NCI-H1105 (cell line): ENCODE results near the gene MN1.

Experiments used
- DNase-seq: peaks from one replicate; lab custom pipeline; 2025; lab: John Stamatoyannopoulos, UW

The MN1 gene

DNA sequence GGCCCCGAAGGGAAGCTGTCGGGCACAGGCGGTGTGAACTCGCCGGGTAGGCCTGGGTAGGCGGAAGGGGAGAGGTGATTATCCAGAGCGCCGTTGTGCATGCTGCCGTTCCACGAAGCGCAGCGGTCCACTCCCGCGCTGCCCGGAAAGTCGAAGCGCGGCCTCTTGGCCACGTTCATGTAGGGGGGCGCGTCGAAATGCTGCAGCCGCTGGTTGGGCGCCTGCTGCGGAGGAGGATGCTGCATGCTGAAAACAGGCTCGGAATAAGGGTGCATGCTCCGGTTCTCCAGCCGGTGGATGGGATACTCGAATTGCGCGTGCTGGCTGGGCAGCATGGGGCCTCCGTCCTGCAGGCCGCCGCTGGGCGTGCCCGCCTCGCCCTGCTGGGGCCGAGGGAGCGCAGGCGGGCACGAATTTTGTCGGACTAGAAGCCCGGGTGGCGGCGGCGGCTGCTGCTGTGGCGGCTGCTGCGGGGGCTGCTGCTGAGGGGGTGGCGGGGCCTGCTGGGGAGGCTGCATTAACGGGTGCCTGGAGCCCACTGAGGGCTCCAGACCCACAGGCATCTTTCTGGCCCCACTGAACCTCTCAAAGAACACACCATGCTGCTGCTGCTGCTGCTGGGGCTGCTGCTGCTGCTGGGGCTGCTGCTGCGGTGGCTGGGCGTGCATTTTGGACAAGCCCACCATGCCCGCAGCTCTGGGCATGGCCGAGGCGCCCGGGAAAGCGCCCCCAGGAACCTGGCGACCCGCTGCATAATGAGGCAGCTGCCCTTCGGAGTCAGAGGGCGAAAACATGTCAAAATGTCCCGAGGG lies 2.3 kb downstream of the MN1 start:
- DNase-seq = no peak

DNA sequence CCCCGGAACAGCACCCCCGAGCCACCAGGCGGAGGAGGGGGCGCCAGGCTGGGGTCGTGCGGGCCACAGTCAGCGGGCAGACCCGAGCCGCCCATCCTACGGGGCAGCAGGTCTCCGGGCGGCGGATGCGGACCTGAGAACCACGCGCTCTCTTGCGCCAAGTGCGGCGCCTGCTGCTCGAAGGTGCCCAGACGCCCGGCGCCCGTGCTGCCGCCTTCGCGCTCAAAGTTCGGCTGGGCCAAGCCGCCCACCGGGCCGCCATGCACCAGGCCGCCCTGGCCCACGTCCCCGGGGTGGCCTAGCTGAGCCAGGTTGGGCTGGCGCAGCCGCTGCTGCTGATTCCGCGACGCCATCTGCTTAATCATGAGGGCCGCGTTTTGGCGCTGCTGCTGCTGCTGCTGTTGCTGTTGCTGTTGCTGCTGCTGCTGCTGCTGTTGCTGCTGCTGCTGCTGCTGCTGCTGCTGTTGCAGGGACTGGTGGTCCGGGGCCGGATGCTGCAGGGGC lies 3.0 kb downstream of the MN1 start:
- DNase-seq = no peak

DNA sequence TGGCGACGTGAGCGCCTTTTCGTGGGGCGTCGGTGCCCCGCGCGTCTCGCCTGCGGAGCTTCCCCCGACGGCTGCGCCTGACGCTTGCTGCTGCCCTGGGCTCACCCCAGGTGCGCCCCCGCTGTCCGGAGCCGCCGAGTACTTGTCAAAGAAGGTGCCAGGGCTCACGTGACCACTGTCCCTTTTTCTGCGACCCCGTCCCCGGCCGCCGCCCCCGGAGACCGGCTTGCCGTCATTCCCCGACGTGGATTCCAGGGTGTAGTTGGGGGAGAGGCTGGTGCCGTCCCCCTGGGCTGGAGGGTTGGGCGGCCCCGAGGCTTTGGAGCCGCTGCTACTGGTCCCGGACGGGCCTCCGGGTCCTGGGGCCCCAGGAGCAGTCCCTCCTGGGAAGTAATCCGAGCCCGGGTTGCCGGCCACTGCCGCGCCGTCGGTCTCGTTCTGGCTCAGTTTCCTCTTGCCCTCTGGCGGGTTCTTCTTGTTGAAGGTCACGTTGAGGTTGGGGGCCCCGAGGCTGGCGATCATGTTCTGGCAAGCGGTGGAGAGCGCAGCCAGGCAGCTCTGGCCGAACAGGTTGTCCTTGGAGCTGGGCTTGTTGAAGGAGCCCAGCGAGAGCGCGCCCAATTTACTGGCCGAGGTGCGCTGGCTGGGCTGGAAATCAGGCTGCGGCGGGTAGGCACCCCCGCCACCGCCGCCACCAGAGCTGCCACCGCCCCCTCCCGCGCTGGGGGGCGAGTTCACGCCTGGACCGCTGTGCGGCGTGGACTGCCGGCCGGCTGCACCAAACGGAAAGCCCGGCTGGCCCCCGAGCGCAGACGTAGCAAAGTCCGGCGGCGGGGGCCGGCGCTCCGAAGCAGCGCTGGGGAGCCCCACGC lies 3.8 kb downstream of the MN1 start:
- DNase-seq = no peak

DNA sequence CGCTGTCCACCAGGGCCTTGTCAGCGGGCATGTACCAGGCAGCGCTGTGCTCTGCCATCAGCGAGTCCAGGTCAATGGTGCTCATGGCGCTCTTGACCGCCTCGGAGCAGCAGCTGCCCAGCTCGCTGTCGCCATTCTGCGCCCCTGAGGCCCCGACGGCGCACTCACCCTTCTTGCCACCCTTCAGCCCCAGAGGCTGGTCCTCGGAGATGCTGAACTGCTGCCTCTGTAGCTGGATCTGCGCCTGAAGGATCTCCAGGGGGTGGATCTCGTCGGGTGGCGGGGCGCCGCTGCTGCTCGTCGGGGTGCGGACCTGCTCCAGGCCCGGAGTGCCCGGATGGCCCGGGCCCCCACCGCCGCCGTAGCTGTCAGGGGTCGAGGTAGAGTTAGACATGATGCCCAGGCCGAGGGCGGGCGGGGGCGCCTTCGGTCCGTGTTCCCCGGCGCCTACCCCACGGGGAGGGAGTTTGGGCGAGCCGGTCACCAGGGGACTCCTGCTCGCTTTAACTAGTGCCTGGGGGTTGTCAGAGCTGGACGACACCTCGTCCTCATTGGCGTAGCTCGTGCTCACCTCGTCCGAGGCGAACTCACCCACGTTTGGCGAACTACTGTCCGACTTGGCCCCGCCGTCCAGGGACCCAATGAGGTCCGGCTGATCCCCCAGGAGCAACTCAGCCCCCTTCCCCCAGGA lies 4.6 kb downstream of the MN1 start:
- DNase-seq = no peak

DNA sequence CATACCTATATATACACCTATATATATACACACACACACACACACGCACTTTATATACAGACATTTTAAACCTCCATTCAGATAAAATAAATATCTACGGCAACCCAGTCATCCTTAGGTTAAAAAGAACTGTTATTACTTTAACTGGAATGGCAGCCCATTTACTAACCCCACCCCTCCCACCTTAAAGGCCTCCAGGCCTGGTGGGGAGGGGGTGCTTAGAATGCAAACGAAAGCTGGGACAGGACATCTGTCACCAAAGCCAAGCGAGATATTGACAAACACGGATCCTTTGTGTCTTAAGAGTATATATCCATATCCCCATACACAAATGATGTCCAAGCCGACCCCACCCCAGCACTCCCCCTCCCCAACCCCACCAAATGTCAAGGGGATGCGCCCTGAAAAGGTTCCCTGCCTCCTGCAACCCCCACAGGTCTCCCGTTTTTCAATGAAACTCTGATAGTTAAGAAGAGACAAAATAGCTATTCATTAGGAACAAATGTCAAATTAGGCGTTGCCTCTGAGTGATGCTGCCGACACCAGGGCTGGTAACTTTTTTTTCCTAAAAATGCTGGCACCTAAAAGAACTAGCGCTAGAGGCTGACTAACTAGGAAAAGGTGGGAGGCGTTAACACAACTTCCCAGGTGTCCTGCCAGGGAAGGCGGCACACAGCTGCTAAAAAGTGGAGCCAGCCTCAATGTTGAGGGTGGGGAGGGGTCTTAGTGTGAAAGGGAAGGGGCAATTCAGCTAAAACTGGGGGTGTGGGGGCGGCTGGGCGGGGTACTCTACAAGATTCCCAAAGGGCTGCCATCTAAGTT lies 5.6 kb downstream of the MN1 start:
- DNase-seq = no peak

DNA sequence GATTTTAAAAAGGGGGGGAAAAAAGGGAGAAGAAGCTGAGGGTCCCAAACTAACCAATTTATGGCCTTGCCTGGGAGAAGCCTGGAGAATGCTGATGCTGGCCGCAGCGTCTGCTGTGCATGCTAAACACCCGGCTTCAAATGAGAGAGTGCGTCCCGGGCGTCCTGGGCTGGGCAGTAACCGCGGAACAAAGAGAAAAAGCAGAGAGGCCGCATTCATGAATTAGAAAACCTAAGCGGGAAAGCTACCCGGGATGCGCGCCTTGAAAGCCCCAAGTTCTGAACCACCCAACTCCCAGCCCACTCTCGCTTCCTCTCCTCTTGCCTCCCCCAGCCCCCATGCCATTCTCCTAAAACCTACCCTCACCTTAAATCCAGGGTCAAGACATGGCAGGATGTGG lies 6.5 kb downstream of the MN1 start:
- no peak for DNase-seq

DNA sequence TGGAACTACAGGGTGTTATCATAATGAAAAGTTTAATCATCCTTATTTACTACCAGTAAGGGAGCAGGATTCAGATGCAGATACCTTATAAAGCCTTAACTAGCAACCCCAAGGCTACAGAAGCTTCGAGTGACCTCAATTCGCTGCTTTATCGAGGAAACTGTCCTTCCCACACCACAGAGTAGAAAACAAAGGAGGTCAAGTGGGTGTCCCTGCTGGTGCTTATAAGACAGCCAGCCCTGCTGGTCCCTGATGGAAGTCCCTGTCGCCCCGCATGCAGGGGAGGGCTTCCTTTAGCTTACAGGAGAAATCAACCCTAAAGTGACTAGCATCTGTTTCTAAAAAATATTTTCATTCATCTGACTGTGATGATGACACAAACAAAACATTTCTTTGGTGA lies 7.3 kb downstream of the MN1 start:
- no peak for DNase-seq

DNA sequence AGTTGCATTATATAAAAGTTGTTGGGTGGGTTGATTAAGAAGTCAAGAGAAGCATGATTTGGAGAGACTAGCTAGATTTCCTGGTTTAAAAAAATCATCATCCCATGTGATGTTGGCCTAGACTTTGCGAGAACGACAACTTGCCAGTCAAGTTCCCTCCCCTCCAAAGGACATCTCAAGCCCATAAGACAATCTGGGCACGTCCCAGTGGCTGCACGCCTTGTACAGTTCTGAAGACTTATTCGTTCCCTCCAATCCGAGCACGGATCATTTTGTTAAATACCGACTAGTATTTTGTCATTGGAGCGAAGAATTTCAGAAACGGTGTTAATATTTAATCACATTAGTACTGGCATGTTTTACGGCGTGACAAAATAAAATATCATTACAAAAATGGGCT lies 8.0 kb downstream of the MN1 start:
- no peak for DNase-seq

DNA sequence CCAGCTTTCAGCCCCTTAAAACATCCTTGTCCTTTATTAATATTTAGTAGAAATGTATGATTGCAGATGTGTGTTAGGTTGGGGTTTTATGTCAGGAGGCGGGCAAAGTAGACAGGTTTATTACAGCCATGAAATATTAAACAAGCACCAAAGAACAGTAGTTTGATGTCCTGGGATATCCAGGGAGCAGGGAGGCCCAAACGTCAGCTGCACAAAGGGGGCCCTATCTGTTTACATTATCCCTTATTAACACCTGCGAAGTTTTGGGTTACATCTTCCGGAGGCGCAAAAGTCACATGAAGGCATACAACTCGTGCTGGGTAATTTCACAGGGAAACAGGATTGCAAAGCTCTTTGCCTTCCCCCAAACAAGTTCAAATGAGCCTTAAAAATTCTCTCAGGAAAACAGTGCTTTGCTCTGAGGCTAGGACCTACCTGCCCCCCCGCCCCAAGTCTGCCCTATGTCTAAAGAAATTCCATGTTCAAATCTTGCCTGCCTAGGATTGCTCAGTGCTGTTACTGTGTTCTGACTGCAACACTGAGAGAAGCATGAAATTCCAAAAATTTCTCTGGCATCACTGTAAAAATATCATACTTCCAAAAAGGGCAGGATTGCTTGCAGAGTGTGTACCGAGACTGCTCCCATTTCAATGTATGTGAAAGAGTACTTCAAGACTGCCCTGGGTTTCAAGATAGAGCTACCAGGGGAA lies 8.9 kb downstream of the MN1 start:
- DNase-seq = no peak

DNA sequence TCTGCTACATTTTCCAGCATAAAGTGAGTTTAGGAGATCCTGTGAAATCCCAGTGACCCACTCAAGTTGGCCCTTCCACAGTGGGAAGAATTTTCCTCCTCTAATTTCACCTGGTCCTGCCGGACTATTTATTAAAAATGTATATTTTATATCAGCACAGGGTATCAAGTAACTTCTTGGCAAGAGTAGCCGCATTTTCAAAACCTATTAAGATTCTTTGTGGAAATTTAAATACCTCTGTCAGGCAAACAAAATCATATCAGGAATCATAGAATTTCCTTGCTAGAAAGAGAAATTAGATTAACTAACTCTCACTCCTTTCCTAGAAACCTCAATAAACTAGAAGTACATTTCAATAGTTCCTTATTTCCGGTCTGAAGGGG lies 9.7 kb downstream of the MN1 start:
- DNase-seq = no peak

DNA sequence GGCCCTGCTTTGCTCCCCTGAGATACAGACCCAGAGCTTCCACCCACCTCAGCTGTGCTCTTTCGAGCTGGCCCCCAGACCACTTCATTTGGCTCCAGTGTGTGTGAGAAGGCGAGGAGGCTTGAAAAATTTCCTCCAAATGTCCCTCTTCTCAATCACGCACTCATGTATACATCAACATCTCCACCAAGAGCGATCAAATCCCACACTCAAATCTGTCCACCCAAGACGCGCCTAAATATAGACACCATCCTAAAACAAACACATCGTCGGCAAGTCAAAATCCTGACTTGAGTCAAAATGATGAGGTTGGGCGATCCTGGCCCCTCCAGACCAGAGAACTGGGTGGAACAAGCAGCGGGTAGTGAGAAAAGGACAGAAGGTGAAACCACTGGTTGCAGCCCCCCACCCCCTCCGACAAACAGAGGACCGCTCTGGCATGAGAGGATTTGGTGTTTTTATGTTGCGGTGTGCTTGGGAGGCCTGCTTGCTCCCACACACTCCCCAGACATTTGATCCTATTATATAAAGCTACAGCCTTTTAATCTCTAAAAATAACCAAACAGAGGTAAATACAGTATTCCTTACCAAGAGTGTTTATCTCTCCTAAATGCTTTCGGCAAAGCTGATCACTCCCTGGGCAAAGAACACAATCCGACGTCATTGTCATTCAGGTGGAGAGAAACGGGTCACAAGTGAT lies 10.2 kb downstream of the MN1 start:
- DNase-seq = no peak

DNA sequence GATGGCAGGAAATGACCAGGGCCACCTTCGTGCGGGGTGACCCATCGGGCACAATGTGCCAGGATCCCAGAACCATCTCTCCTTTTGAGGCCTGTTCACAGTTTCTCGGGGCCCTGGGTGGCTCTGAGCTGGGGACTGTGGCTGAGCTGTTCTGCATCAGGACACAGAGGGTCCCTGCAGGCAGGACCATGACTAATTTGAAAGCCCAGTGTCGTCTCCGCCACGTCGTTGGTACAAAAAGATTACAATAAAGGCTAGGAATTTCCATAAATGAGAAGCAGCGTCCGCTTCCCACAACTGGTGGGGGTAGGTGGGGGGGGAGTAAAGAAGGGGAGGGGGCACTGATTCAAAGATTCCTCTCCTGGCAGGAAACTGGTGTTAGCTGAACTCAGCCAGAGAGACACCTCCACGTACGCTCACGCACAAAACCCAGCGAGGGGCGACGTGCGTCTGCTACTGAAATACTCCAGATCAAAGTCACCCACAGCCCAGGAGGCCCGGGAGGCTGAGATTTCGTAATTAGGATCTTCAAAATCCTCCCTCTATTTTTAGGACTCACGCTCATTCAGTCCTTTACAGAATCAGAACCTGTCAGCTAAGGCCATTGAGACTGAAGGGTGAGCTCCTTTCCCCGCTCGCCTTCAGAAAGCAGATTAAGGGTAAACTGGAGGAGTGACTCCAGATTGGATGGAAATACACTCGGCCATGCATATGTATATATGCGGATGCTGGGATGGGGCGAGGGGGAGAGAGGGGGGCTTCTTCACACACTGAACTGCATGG lies 11.0 kb downstream of the MN1 start:
- no peak for DNase-seq

DNA sequence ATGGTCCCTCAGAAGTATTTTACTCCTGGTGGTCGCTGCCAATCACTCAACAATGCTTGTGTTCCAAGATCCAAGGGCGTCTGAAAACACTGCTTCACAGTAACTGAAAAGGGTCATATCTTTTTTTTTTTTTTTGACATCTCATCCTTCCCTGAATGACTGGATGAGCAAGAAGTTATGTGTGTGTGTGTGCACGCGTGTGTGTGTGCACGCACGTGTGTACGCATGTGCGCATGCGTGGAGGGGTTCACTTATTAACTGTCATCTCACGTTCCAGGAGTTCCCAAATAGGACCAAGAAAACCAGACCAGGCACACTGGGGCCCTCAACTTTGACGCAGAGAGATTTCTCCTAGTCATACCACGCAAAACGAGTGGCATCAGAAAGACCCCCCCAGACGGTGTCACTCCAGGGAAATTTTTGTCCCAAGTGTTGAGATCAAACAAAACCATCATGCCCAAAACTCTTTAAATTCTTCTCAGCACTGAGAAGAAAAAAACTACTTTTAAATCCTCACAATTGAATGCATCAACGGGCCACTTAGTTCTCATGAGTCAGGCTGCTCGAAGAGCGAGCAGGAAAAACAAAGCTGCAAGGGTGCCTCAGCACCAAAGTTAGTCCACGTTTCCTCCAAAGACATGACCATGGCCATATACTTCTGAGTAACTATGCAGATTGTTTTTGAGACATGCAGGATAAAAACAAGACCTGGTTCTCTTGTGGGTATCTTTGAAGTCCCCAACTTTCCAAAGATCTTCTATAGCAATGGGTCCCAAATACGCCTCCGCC lies 12.9 kb downstream of the MN1 start:
- DNase-seq = no peak

DNA sequence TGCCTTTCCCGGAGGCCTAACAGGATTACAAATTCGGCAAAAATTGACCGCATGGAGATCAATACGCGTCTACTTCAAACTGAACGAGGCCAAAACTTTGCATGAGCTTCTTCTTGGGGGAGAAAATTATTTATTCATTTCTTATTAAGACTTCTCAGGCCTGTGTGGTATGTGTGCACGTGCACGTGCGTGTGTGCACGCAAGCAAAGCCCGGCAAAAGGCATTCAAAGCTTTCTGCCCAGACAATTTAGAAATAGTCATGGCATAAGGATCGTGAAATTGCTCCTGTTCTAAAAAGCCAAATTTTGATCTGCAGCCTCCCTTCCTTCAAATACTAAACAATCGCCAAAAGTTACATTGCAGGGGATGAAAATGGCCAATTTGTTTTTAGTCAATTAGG lies 14.6 kb downstream of the MN1 start:
- no peak for DNase-seq

DNA sequence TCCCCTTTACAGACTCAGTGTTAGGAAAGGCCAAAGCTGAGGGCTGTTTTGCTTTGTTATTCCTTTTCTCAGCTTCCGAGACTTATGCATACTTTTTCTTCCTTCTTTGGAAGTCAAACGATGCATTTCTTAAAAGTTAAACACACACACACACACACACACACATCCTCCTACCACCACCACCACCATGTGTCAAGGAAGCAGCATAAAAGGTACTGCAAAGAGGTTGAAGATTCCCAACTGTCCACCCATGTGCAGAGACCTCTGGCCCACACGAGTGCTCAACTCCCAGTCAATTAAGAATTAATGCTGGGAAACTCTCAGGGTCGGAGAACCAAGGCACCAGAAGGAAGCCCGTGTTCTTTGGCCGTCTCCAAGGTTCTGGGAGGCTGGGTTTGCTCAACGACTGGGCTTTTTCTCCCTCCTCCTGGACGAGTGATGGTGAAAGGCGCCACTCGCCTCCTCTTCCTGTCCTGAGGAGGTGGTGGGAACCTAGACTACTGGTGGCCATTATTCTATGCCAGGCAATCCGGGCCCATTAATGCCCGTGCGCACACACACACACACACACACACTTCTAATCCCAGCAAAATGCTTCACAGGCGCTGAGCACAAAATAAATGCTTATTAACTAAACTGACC lies 15.1 kb downstream of the MN1 start:
- DNase-seq = no peak

DNA sequence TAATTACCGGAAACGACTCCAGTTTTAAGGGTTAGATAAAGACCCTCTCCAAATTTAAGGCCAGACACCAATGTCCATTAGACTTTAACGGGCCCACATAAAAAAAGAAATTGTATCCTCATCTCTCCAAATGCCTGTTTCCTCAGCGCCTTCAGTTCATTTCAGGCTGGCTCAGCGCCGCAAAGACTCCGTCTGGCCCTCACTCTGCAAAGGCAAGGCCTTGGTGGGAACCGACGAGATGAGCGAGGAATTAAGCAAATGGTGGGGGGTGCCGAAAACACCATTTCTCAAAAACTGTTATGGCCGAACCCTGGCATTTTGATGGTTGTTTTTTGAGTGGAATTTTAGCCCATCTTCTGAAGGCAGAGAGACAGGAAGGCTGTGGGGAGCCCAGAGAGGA lies 15.7 kb downstream of the MN1 start:
- no peak for DNase-seq

DNA sequence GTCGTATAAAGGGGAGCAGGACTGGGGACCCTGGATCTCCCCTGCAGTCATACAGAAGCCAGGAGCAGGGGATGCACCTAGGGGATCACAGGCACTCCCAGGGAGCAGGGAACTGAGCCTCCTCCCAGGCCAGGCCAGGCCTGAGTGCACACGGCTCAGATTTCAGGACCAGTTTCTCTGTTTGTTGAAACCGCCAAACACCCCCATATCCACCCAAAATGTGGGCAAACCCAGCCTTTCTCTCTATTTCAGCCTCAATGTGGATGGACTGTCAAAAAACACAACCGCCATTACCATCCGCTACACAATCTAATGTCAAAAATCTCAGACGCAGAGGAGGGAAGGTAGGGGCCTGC lies 17.5 kb downstream of the MN1 start:
- no peak for DNase-seq

DNA sequence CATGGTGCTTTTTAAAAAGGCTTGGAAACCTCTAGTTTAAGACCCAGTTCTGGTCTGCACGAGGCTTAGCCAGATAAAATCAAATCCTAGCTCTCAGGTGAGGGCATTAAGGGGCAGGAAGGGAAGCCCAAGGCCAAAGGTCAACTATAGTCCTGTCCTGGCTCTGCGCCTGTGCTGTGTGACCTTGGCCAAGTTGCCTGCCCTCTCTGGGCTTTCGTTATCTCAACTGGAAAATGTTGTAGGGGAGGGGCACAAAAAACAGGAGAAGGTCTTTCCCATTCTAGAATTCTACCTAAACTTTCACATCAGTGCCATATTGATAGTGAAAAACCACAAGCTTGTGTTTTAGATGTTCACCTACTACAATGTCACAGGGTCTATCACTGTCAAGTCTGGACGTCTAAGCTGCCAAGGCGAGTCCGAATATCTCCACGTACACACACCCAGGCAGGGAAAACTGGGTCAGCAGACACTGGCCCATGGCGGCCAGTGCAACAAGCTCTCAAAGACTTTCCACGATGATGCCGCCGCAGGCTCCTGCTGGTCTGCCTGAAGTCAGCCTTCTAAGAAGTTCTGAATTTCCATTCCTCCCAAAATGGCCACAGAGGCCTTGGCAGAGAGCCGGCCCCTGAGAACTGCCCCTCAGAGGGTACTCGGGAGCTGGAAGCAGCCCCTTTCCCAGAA lies 18.0 kb downstream of the MN1 start:
- no peak for DNase-seq
